Choroid plexus epithelial cell (primary cell): Measurements from ENCODE around the gene HEMK1.

Source experiments
- DNase-seq: peaks from one replicate; pipeline ENCODE4 v3.0.0-alpha.2; 2010; ENCODE audit warnings: low read depth
- H3K4me3 ChIP-seq: 2 replicates; pipeline ENCODE4 v1.5.1; 2011; ENCODE audit warnings: low read depth, mild to moderate bottlenecking, control low read depth, low read length, moderate library complexity
- CTCF ChIP-seq: conservative IDR thresholded peaks from 2 replicates; pipeline ENCODE4 v1.5.1; 2011; ENCODE audit warnings: low read depth, mild to moderate bottlenecking, control low read depth, inconsistent platforms, low read length, moderate library complexity

Gene HEMK1

GRCh38 chr3:50624634-50625033 is 55.3 kb downstream of the HEMK1 start:
- peak; percentile 9 for DNase-seq
- H3K4me3 ChIP-seq = no peak overlapping the region
- no peak for TF ChIP-seq CTCF

- no peak overlapping the region for H3K4me3 ChIP-seq
- DNase-seq = no peak
- no peak for TF ChIP-seq CTCF
Observed at GRCh38 chr3:50625231-50626182, 56.2 kb downstream of the HEMK1 start.

- H3K4me3 ChIP-seq = no peak overlapping the region
- no peak for TF ChIP-seq CTCF
- no peak for DNase-seq
Observed at GRCh38 chr3:50626401-50626800, 57.1 kb downstream of the HEMK1 start.

- no peak overlapping the region for H3K4me3 ChIP-seq
- DNase-seq = peak; percentile 62
- peak; percentile 69 for TF ChIP-seq CTCF
Observed at GRCh38 chr3:50627407-50628051, 58.2 kb downstream of the HEMK1 start.

- no peak overlapping the region for H3K4me3 ChIP-seq
- no peak for DNase-seq
- TF ChIP-seq CTCF = no peak
Observed at GRCh38 chr3:50628601-50629000, 59.3 kb downstream of the HEMK1 start.

GRCh38 chr3:50630394-50630793 is 61.1 kb downstream of the HEMK1 start:
- H3K4me3 ChIP-seq = no peak overlapping the region
- TF ChIP-seq CTCF = no peak
- DNase-seq = no peak

- H3K4me3 ChIP-seq = no peak overlapping the region
- DNase-seq = no peak
- TF ChIP-seq CTCF = no peak
Observed at GRCh38 chr3:50630877-50631276, 61.6 kb downstream of the HEMK1 start.
